Mesenchymal stem cell (in vitro differentiated cells and primary cell): Measurements from ENCODE around the gene TIAL1. TPM values are rescaled to one million over a fixed set of nuclear protein-coding genes. Genes with fewer than 3 reads are reported as not detected.

ENCODE experiments used
- DNase-seq: peaks from one replicate; pipeline ENCODE4 v3.0.0-alpha.2; 2013
- H2AFZ ChIP-seq: one replicate; pipeline ENCODE4 v1.6.1; 2013; ENCODE audit warnings: low read depth, mild to moderate bottlenecking, control low read depth, inconsistent platforms, low read length, moderate library complexity
- H2AK5ac ChIP-seq: 2 replicates; pipeline ENCODE4 v1.6.1; 2013; ENCODE audit warnings: low read length, moderate library complexity, mild to moderate bottlenecking, inconsistent platforms; ENCODE audit not compliant: severe bottlenecking
- H2BK120ac ChIP-seq: one replicate; pipeline ENCODE4 v1.6.1; 2013; ENCODE audit warnings: low read depth, mild to moderate bottlenecking, inconsistent platforms, low read length, moderate library complexity
- H2BK12ac ChIP-seq, 2 experiments: one replicate each; pipeline ENCODE4 v1.6.1; 2013; ENCODE audit warnings: inconsistent platforms in 2 of 2, low read length in 2 of 2, mild to moderate bottlenecking in 2 of 2, moderate library complexity in 2 of 2, control low read depth in 1 of 2
- H2BK15ac ChIP-seq: one replicate; pipeline ENCODE4 v1.6.1; 2013; ENCODE audit warnings: mild to moderate bottlenecking, low read depth, inconsistent platforms; ENCODE audit not compliant: poor library complexity, severe bottlenecking
- H2BK5ac ChIP-seq: 2 replicates; pipeline ENCODE4 v1.6.1; 2013; ENCODE audit warnings: low read depth, mild to moderate bottlenecking, low read length, control low read depth, inconsistent platforms; ENCODE audit not compliant: poor library complexity, severe bottlenecking
- H3K14ac ChIP-seq, 2 experiments: one replicate each; pipeline ENCODE4 v1.6.1; 2013; ENCODE audit warnings: inconsistent platforms in 2 of 2, low read length in 2 of 2, control low read depth in 1 of 2, mild to moderate bottlenecking in 1 of 2, moderate library complexity in 1 of 2
- H3K18ac ChIP-seq, 2 experiments: one replicate each; pipeline ENCODE4 v1.6.1; 2013; ENCODE audit warnings: inconsistent platforms in 2 of 2, low read length in 2 of 2, control low read depth in 1 of 2, low read depth in 1 of 2, mild to moderate bottlenecking in 1 of 2
- H3K23ac ChIP-seq, 2 experiments: one replicate each; pipeline ENCODE4 v1.6.1; 2013; ENCODE audit warnings: inconsistent platforms in 2 of 2, low read length in 2 of 2, mild to moderate bottlenecking in 2 of 2, moderate library complexity in 2 of 2, control low read depth in 1 of 2
- H3K27ac ChIP-seq: 2 replicates; pipeline ENCODE4 v1.5.1; 2013; ENCODE audit warnings: mild to moderate bottlenecking, moderate library complexity, low read length, control low read depth, inconsistent platforms; ENCODE audit not compliant: poor library complexity, severe bottlenecking
- H3K27me3 ChIP-seq, 2 experiments: 2 replicates each; pipeline versions ENCODE4 v1.6.1 to v1.7.0; 2013; ENCODE audit warnings: low read length in 2 of 2, mild to moderate bottlenecking in 2 of 2, moderate library complexity in 2 of 2, control low read depth in 1 of 2, inconsistent platforms in 1 of 2; ENCODE audit not compliant: control insufficient read depth in 1 of 2, insufficient read depth in 1 of 2
- H3K36me3 ChIP-seq, 2 experiments: 2 replicates each; pipeline versions ENCODE4 v1.6.1 to v1.7.0; 2013; ENCODE audit warnings: low read length in 2 of 2, control low read depth in 1 of 2, inconsistent platforms in 1 of 2, low read depth in 1 of 2, mild to moderate bottlenecking in 1 of 2; ENCODE audit not compliant: insufficient read depth in 2 of 2, control insufficient read depth in 1 of 2
- H3K4ac ChIP-seq, 2 experiments: one replicate each; pipeline ENCODE4 v1.6.1; 2013; ENCODE audit warnings: inconsistent platforms in 2 of 2, low read length in 2 of 2, mild to moderate bottlenecking in 2 of 2, moderate library complexity in 2 of 2, control low read depth in 1 of 2, low read depth in 1 of 2
- H3K4me1 ChIP-seq: 2 replicates; pipeline ENCODE4 v1.6.1; 2013; ENCODE audit warnings: low read depth, low read length, control low read depth; ENCODE audit not compliant: control insufficient read depth, insufficient read depth
- H3K4me2 ChIP-seq: 2 replicates; pipeline ENCODE4 v1.6.1; 2013; ENCODE audit warnings: low read length, mild to moderate bottlenecking, inconsistent platforms; ENCODE audit not compliant: poor library complexity, severe bottlenecking
- H3K4me3 ChIP-seq, 2 experiments: 2 replicates each; pipeline versions ENCODE4 v1.5.1 to v1.7.0; 2013; ENCODE audit warnings: low read length in 2 of 2, mild to moderate bottlenecking in 2 of 2, control low read depth in 1 of 2, low read depth in 1 of 2; ENCODE audit not compliant: insufficient read depth in 1 of 2
- H3K79me1 ChIP-seq: replicated peaks from 2 replicates; pipeline ENCODE4 v1.6.1; 2013; ENCODE audit warnings: mild to moderate bottlenecking, control low read depth, low read length, inconsistent platforms; ENCODE audit not compliant: poor library complexity, severe bottlenecking
- H3K9ac ChIP-seq: 2 replicates; pipeline ENCODE4 v1.7.0; 2013; ENCODE audit warnings: mild to moderate bottlenecking, low read length, moderate library complexity
- H3K9me3 ChIP-seq: 2 replicates; pipeline ENCODE4 v1.7.0; 2013; ENCODE audit warnings: mild to moderate bottlenecking, low read length; ENCODE audit not compliant: control insufficient read depth
- H4K8ac ChIP-seq: one replicate; pipeline ENCODE4 v1.6.1; 2013; ENCODE audit warnings: inconsistent platforms, mild to moderate bottlenecking, low read length, moderate library complexity
- H4K91ac ChIP-seq: one replicate; pipeline ENCODE4 v1.6.1; 2013; ENCODE audit warnings: mild to moderate bottlenecking, low read length, inconsistent platforms
- WGBS: methylation state at CpG from one replicate; pipeline ENCODE4 v1.1.7; 2013; ENCODE audit warnings: mixed read lengths; 5-methylcytosine and 5-hydroxymethylcytosine counted together
- polyA plus RNA-seq, 2 experiments: library from polyadenylated mRNA; stranded (reverse); fragments of 200-250 nt; gene quantifications; one replicate each; pipeline ENCODE4 v1.2.3, GENCODE V29; 2013

TIAL1 gene
- polyA plus RNA-seq (2013, experiment 1 of 2), result 78.9 TPM
- polyA plus RNA-seq (2013, experiment 2 of 2), result 81.0 TPM

GRCh38 chr10:119596537-119597404, at the start of gene TIAL1:
Gene TIAL1, minus strand, starts transcription at chr10:119596964. Its CDS starts 499 bp downstream, at chr10:119596465.
- Histone ChIP-seq H3K4me1 (peaks cover 3% of the 10 kb centered on the region), H3K4me2 (peak within 1 kb of the TSS; percentile 92), H3K14ac (peak within 1 kb of the TSS; percentile 19 to 99), H2BK12ac (no peak within 1 kb of the TSS), H2BK5ac (peak within 1 kb of the TSS; percentile 96), H3K9me3 (no peaks in the 10 kb centered on the region), H3K9ac (peak within 1 kb of the TSS; percentile 97), H3K18ac (peak within 1 kb of the TSS; percentile 95 to 97), H3K23ac (peak within 1 kb of the TSS in 1 of 2 experiments; percentile 59), H4K91ac (peak within 1 kb of the TSS; percentile 92), H3K79me1 (peaks cover 7% of the 10 kb centered on the region), H2BK15ac (peak within 1 kb of the TSS; percentile 99), H3K4ac (peak within 1 kb of the TSS; percentile 93 to 98), H3K36me3 (peaks cover 0 to 6% of the 10 kb centered on the region in 2 experiments), H4K8ac (peak within 1 kb of the TSS; percentile 86), H2BK120ac (peak within 1 kb of the TSS; percentile 22), H3K4me3 (peak within 1 kb of the TSS; percentile 88 to 97), H3K27ac (peak within 1 kb of the TSS; percentile 100), H2AK5ac (peak within 1 kb of the TSS; percentile 68), H3K27me3 (no peaks in the 10 kb centered on the region), H2AFZ (no peak within 1 kb of the TSS)
- WGBS, result under 1% methylated on average over 63 of the region's 66 CpGs
- DNase-seq, result peak; percentile 100

- no peaks in the 10 kb centered on the region for H3K4me1 ChIP-seq
- H3K36me3 ChIP-seq, result no peaks in the 10 kb centered on the region
- no peak overlapping the region for H3K4me2 ChIP-seq
- H2BK120ac ChIP-seq, result no peak overlapping the region
- no peak overlapping the region for H3K14ac ChIP-seq
- no peak overlapping the region for H3K9ac ChIP-seq
- H2AFZ ChIP-seq, result no peak overlapping the region
- no peak overlapping the region for H4K91ac ChIP-seq
- no peak overlapping the region for H2BK12ac ChIP-seq
- no peak overlapping the region for H2AK5ac ChIP-seq
- no peak for DNase-seq
- no peak overlapping the region for H3K4ac ChIP-seq
- H2BK15ac ChIP-seq, result no peak overlapping the region
- H3K79me1 ChIP-seq, result no peaks in the 10 kb centered on the region
- H3K4me3 ChIP-seq, result peak overlapping the region in 1 of 2 experiments; percentile 2
- H3K18ac ChIP-seq, result no peak overlapping the region
- peaks cover 0 to 9% of the 10 kb centered on the region in 2 experiments for H3K27me3 ChIP-seq
- H3K23ac ChIP-seq, result no peak overlapping the region
- 97% methylated on average over 1 of the region's 3 CpGs for WGBS
- no peak overlapping the region for H2BK5ac ChIP-seq
- H4K8ac ChIP-seq, result no peak overlapping the region
- peaks cover 23% of the 10 kb centered on the region for H3K9me3 ChIP-seq
- H3K27ac ChIP-seq, result no peak overlapping the region
These were observed 48.2 kb upstream of the TIAL1 start for GRCh38 chr10:119644994-119645393.

GRCh38 chr10:119644205-119644814, 47.5 kb upstream of the TIAL1 start:
- H2BK12ac ChIP-seq, result no peak overlapping the region
- no peaks in the 10 kb centered on the region for H3K79me1 ChIP-seq
- H2BK5ac ChIP-seq, result no peak overlapping the region
- no peak overlapping the region for H3K14ac ChIP-seq
- no peaks in the 10 kb centered on the region for H3K36me3 ChIP-seq
- H4K91ac ChIP-seq, result no peak overlapping the region
- no peak overlapping the region for H4K8ac ChIP-seq
- no peak overlapping the region for H2AFZ ChIP-seq
- no peak overlapping the region for H3K23ac ChIP-seq
- H2AK5ac ChIP-seq, result no peak overlapping the region
- no peak for DNase-seq
- peak overlapping the region; percentile 3 for H3K9ac ChIP-seq
- peaks cover 23% of the 10 kb centered on the region for H3K9me3 ChIP-seq
- no peak overlapping the region for H2BK120ac ChIP-seq
- no peaks in the 10 kb centered on the region for H3K4me1 ChIP-seq
- H3K27ac ChIP-seq, result no peak overlapping the region
- peaks cover 0 to 9% of the 10 kb centered on the region in 2 experiments for H3K27me3 ChIP-seq
- no peak overlapping the region for H3K4ac ChIP-seq
- 68% methylated on average over 15 of the region's 15 CpGs for WGBS
- H3K18ac ChIP-seq, result no peak overlapping the region
- no peak overlapping the region for H2BK15ac ChIP-seq
- H3K4me3 ChIP-seq, result peak overlapping the region in 1 of 2 experiments; percentile 2
- no peak overlapping the region for H3K4me2 ChIP-seq
